K562 (cell line): ENCODE data around the gene SIKE1. TPM values are rescaled to one million over a fixed set of nuclear protein-coding genes. Genes with fewer than 3 reads are reported as not detected.

Source experiments
- ATAC-seq: fragments of 200-7000 bp; cut with Tn5 transposase; 3 replicates; pipeline ENCODE4 v1.9.1; 2020; ENCODE audit warnings: moderate library complexity
- BruUV-seq: library from RNA; stranded (reverse); fragments of 400-500 nt; replicated peaks from 2 replicates; lab custom pipeline; 2021; lab: Mats Ljungman, UMichigan
- CTCF ChIA-PET: fragments of 300-600 bp; formaldehyde crosslinking; extraction: SDS; loops from one replicate; lab custom pipeline; 2021; ENCODE audit warnings: low intra/inter-chr PET ratio; lab: Yijun Ruan, JAX
- POLR2A ChIA-PET: fragments of 300-600, 350-650 bp; sonication (Branson Sonifier 250); formaldehyde crosslinking; extraction: SDS; loops from one replicate; lab custom pipeline; 2021; ENCODE audit warnings: antibody characterized with exemption, inconsistent platforms; lab: Yijun Ruan, JAX
- DNase-seq, 4 experiments: peaks; one replicate each; pipeline versions ENCODE4 v3.0.0 to v3.0.0-alpha.2; 2011 to 2018; ENCODE audit warnings: low spot score in 3 of 4, mixed read lengths in 3 of 4; ENCODE audit errors: extremely low read depth in 1 of 4
- FAIRE-seq: peaks from 2 replicates; lab custom pipeline; 2011; peaks lifted over from hg19 to GRCh38; lab: Jason Lieb, UNC
- H2AFZ ChIP-seq: 2 replicates; pipeline ENCODE4 v1.6.0; 2011; ENCODE audit warnings: low read depth, low read length, control low read depth, inconsistent platforms
- H3K27ac ChIP-seq: fragments of 200-600 bp; 3 replicates; pipeline ENCODE4 v1.8.0; 2011; ENCODE audit warnings: low read depth, mild to moderate bottlenecking, control low read depth, inconsistent platforms, low read length, moderate library complexity, mixed read lengths; ENCODE audit errors: extremely low read depth
- H3K27me3 ChIP-seq, 2 experiments: fragments of 300-600 bp in 1 of 2; 2 replicates in 1 of 2; 3 replicates in 1 of 2; pipeline versions ENCODE4 v1.6.0 to v1.8.0; 2011; ENCODE audit warnings: inconsistent platforms in 2 of 2, low read length in 2 of 2, mild to moderate bottlenecking in 1 of 2, mixed read lengths in 1 of 2, moderate library complexity in 1 of 2; ENCODE audit not compliant: control insufficient read depth in 2 of 2, insufficient read depth in 2 of 2
- H3K36me3 ChIP-seq: fragments of 300-600 bp; 3 replicates; pipeline ENCODE4 v1.8.0; 2011; ENCODE audit warnings: mild to moderate bottlenecking, low read length, inconsistent platforms; ENCODE audit not compliant: control insufficient read depth, insufficient read depth
- H3K4me1 ChIP-seq, 2 experiments: fragments of 200-600 bp in 1 of 2; replicated peaks in 1 of 2; 2 replicates in 1 of 2; 3 replicates in 1 of 2; pipeline versions ENCODE4 v1.5.1 to v1.8.0; 2011; ENCODE audit warnings: inconsistent platforms in 2 of 2, low read length in 2 of 2, mild to moderate bottlenecking in 1 of 2, mixed read lengths in 1 of 2, moderate library complexity in 1 of 2; ENCODE audit not compliant: control insufficient read depth in 2 of 2, insufficient read depth in 2 of 2
- H3K4me2 ChIP-seq: 2 replicates; pipeline ENCODE4 v1.6.1; 2011; ENCODE audit warnings: low read length, control low read depth, inconsistent platforms, mixed read lengths; ENCODE audit not compliant: insufficient read depth
- H3K4me3 ChIP-seq: fragments of 200-600 bp; sonication (generic), shearing (Covaris generic); 2 replicates; pipeline ENCODE4 v1.5.1; 2016; ENCODE audit warnings: control low read depth, inconsistent platforms
- H3K79me2 ChIP-seq: fragments of 200-600 bp; 3 replicates; pipeline ENCODE4 v1.8.0; 2011; ENCODE audit warnings: low read length, inconsistent platforms; ENCODE audit not compliant: control insufficient read depth, insufficient read depth
- H3K9ac ChIP-seq, 2 experiments: 2 replicates each; pipeline versions ENCODE4 v1.6.0 to v1.6.1; 2011; ENCODE audit warnings: low read depth in 2 of 2, low read length in 2 of 2, control low read depth in 1 of 2, inconsistent platforms in 1 of 2, mild to moderate bottlenecking in 1 of 2, mixed read lengths in 1 of 2; ENCODE audit not compliant: insufficient read depth in 1 of 2
- H3K9me1 ChIP-seq: one replicate; pipeline ENCODE4 v1.6.0; 2011; ENCODE audit warnings: inconsistent platforms, mild to moderate bottlenecking, low read length, moderate library complexity; ENCODE audit not compliant: control insufficient read depth, insufficient read depth
- H3K9me3 ChIP-seq: replicated peaks from 2 replicates; pipeline ENCODE4 v1.5.1; 2011; ENCODE audit warnings: low read depth, low read length, inconsistent platforms; ENCODE audit not compliant: control insufficient read depth, insufficient read depth
- H4K20me1 ChIP-seq: replicated peaks from 2 replicates; pipeline ENCODE4 v1.6.1; 2011; ENCODE audit warnings: low read length, inconsistent platforms, mixed read lengths; ENCODE audit not compliant: control insufficient read depth, insufficient read depth
- BACH1 ChIP-seq: fragments of 200-800 bp; sonication (Bioruptor generic); IDR thresholded peaks from 2 replicates; pipeline ENCODE4 v1.6.1; 2016; ENCODE audit warnings: missing genetic modification characterization, missing compliant biosample characterization
- CBX1 ChIP-seq: sonication (generic); IDR thresholded peaks from 2 replicates; pipeline ENCODE4 v1.6.1; 2016; ENCODE audit warnings: antibody characterized with exemption, low read depth, mild to moderate bottlenecking
- GATA2 ChIP-seq: sonication (generic); formaldehyde crosslinking; IDR thresholded peaks from 2 replicates; pipeline ENCODE4 v1.4.0; 2020; ENCODE audit warnings: mild to moderate bottlenecking, missing genetic modification reagents
- HEY1 ChIP-seq: fragments of 250-450 bp; sonication (Bioruptor Pico); IDR thresholded peaks from 2 replicates; pipeline ENCODE4 v1.5.0; 2020; ENCODE audit warnings: mild to moderate bottlenecking, moderate library complexity, borderline replicate concordance
- HOXB6 ChIP-seq: fragments of 250-450 bp; sonication (Bioruptor Pico); IDR thresholded peaks from 2 replicates; pipeline ENCODE4 v1.5.1; 2022; ENCODE audit warnings: mild to moderate bottlenecking, borderline replicate concordance
- IFI16 ChIP-seq: fragments of 250-450 bp; sonication (Bioruptor Pico); IDR thresholded peaks from 2 replicates; pipeline ENCODE4 v2.1.2; 2022; ENCODE audit warnings: mild to moderate bottlenecking, inconsistent platforms
- KLF13 ChIP-seq: fragments of 450-650 bp; IDR thresholded peaks from 2 replicates; pipeline ENCODE4 v1.6.1; 2016; ENCODE audit warnings: missing genetic modification characterization, low read depth, mild to moderate bottlenecking, missing compliant biosample characterization, moderate library complexity, borderline replicate concordance
- MAX ChIP-seq: sonication (generic); formaldehyde crosslinking; IDR thresholded peaks from 2 replicates; pipeline ENCODE4 v1.9.0; 2022; ENCODE audit warnings: mild to moderate bottlenecking, missing genetic modification reagents
- MEIS2 ChIP-seq: fragments of 450-650 bp; IDR thresholded peaks from 2 replicates; pipeline ENCODE4 v1.6.1; 2014; ENCODE audit warnings: mild to moderate bottlenecking; ENCODE audit not compliant: partially characterized antibody
- MNT ChIP-seq, 2 experiments: fragments of 450-650 bp; conservative IDR thresholded peaks; 2 replicates each; pipeline ENCODE4 v1.6.1; 2017; ENCODE audit warnings: mild to moderate bottlenecking in 2 of 2, moderate library complexity in 2 of 2
- SAP30 ChIP-seq: fragments of 200-600 bp; sonication (generic); IDR thresholded peaks from 2 replicates; pipeline ENCODE4 v1.6.1; 2012; ENCODE audit warnings: borderline replicate concordance, low read depth, mild to moderate bottlenecking, moderate library complexity, low read length, control low read depth, inconsistent platforms; ENCODE audit not compliant: insufficient read depth, poor library complexity, severe bottlenecking
- THAP7 ChIP-seq: fragments of 250-450 bp; sonication (Bioruptor Pico); IDR thresholded peaks from 2 replicates; pipeline ENCODE4 v1.5.0; 2021
- ZBTB12 ChIP-seq: fragments of 250-450 bp; sonication (Bioruptor Pico); IDR thresholded peaks from 2 replicates; pipeline ENCODE4 v1.4.0; 2020
- ZFP36 ChIP-seq: fragments of 150-350 bp; IDR thresholded peaks from 2 replicates; pipeline ENCODE4 v1.6.1; 2018; ENCODE audit warnings: low read length, low read depth; ENCODE audit not compliant: partially characterized antibody
- WGBS: fragments of 100-300 bp; shearing (Covaris generic); methylation state at CpG from one replicate; pipeline ENCODE4 v1.1.6; 2016; ENCODE audit warnings: low coverage, mixed read lengths; ENCODE audit not compliant: insufficient coverage; ENCODE audit errors: missing lambda C conversion rate; 5-methylcytosine and 5-hydroxymethylcytosine counted together
- in situ Hi-C: fragments of 300-500 bp; cut with MboI; formaldehyde crosslinking; loops from 4 replicates; pipeline ENCODE4 v1.15.0; 2018; ENCODE audit warnings: inconsistent platforms, mixed read lengths
- intact Hi-C: fragments of 100-400 bp; cut with micrococcal nuclease; formaldehyde crosslinking; loops from 2 replicates; pipeline ENCODE4 v1.14.2; 2022
- polyA plus RNA-seq, 8 experiments: library from polyadenylated mRNA; depleted of rRNA in 4 of 8; stranded (reverse) in 5 of 8; unstranded in 3 of 8; fragments of >200 nt; fragmentation: Nextera tagmentation in 2 of 8; fragmentation: Illumina TruSeq in 1 of 8; extraction: Ambion mirVana in 2 of 8; extraction: Trizol in 1 of 8; gene quantifications; 2 replicates each; pipeline versions ENCODE4 v1.2.1 to v1.2.3, GENCODE V29; 2011 to 2014; ENCODE audit warnings: inconsistent platforms in 1 of 8, missing spikeins in 1 of 8
- total RNA-seq, 7 experiments: library from RNA; depleted of rRNA in 6 of 7; stranded (reverse); fragments of >200 nt in 6 of 7; fragmentation: Illumina TruSeq in 2 of 7; extraction: Trizol in 2 of 7; gene quantifications; 2 replicates each; pipeline versions ENCODE4 v1.2.1 to v1.2.3, GENCODE V29; 2011 to 2021; ENCODE audit warnings: low replicate concordance in 1 of 7

The SIKE1 gene
- total and polyA plus RNA-seq, 9 of the 15 experiments (the other 6 are each of a cell fraction or from before 2014, with no cell fraction given): 21.8 to 144 (median 76.3) TPM

GRCh38 chr1:114757455-114758255 lies 22.8 kb downstream of the SIKE1 start, which contains the start of gene CSDE1 (continued):
- TF ChIP-seq IFI16 (CRISPR knock-in tag): 0 out of 2 replicates have a peak, but pooled peaks have one; percentile 32

- POLR2A ChIA-PET: interaction anchor here (0.6 to 3.2 kb wide), 11 partner anchors 9 to 765 kb away, joined by 3 to 17 read pairs (median 4); partner anchors contain the start of gene SIKE1
- ATAC-seq: peak; percentile 35
- no peaks in the 10 kb centered on the region for H3K9me1 ChIP-seq
- peak overlapping the region; percentile 100 for H3K4me2 ChIP-seq
- BruUV-seq: no TSS peak
- H3K36me3 ChIP-seq: peaks cover 41% of the 10 kb centered on the region
- peaks cover 48% of the 10 kb centered on the region for H4K20me1 ChIP-seq
- peak overlapping the region; percentile 67 for H2AFZ ChIP-seq
- no peaks in the 10 kb centered on the region for H3K27me3 ChIP-seq
- peaks cover 3 to 32% of the 10 kb centered on the region in 2 experiments; a peak in 4 of 5 replicates for H3K4me1 ChIP-seq
- peak overlapping the region; percentile 98 to 100 for H3K9ac ChIP-seq
- peak in 2 of 4 experiments; percentile 46 to 55 for DNase-seq
- in situ Hi-C loops: no loop called here
- no peak for FAIRE-seq
- H3K79me2 ChIP-seq: peaks cover 59% of the 10 kb centered on the region
- WGBS: 1% methylated on average over 17 of the region's 17 CpGs
- H3K27ac ChIP-seq: peak overlapping the region; percentile 100
- CTCF ChIA-PET: no interaction called here
- intact Hi-C loops: loop anchor here (2.0 to 10.0 kb wide), 3 partner anchors 40 to 412 kb away; partner anchors contain the start of genes BCAS2 and NRAS
- peaks cover 6% of the 10 kb centered on the region for H3K9me3 ChIP-seq
- peak overlapping the region; percentile 93 for H3K4me3 ChIP-seq
- TF ChIP-seq ZBTB12: no peak
- TF ChIP-seq MNT (conservative IDR thresholded peaks at IDR 0.05): peak; percentile 43 to 50; a peak in 3 of 4 replicates
- 0 out of 2 replicates have a peak, but pooled peaks have one; percentile 40 for TF ChIP-seq KLF13 (tag)
- TF ChIP-seq HOXB6: no peak
- TF ChIP-seq HEY1 (CRISPR knock-in tag): no peak
- no peak for TF ChIP-seq CBX1
- TF ChIP-seq ZFP36: no peak
- TF ChIP-seq THAP7: peak; percentile 75
- TF ChIP-seq GATA2 (CRISPR knock-in tag): peak; percentile 38; the same call in 1 of the 2 replicates
- peak; percentile 81 for TF ChIP-seq SAP30
- TF ChIP-seq MAX (CRISPR knock-in tag): no peak; the same call in 1 of the 2 replicates
- TF ChIP-seq MEIS2: no peak
- peak; percentile 27; the same call in 1 of the 2 replicates for TF ChIP-seq BACH1 (tag)
Observed at GRCh38 chr1:114756949-114757454, 23.5 kb downstream of the SIKE1 start.
